HG03108 (cell line): ENCODE measurements around the gene CATSPER4.
"Not testable (repeated sequence)": the region's sequence is repeated elsewhere in the genome, so short reads cannot be mapped to it uniquely, and the experiment has no call there.

Source experiments
- ATAC-seq: cut with Tn5 transposase; IDR thresholded peaks from one replicate; pipeline ENCODE4 v1.9.1; 2021; ENCODE audit warnings: moderate library complexity; ENCODE audit not compliant: unreplicated experiment

The CATSPER4 gene

GRCh38 chr1:26189331-26189730 lies 1.1 kb upstream of the CATSPER4 start:
- no peak for ATAC-seq

DNA sequence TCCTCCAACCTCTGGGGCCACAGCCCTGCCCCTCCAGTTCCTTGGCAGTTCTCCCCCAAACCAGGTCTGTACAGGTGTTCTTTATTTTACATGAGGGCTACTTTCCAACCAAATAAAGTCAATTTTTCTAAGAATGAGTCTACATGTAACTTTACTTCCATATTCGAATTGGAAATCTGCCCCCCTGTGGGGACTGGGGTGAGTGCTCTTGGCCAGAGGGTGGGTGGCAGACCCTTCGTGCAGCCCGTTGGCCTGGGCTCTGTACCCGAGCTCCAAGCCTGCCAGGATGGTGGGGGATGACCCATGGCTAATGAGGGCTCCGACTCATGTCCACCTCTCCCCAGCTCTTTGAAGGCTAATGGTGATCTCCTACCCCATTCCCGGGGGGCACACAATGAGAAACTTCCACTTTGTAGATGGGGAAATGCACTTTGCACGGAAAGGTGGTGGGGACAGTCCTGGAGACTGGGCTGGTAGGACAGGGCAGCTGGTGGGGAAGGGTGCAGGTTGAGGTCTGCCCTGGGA lies 589 bp upstream of the CATSPER4 start:
- ATAC-seq, result no peak

- no peak for ATAC-seq
Observed at GRCh38 chr1:26191739-26192138, 1.3 kb downstream of the CATSPER4 start.

GRCh38 chr1:26195805-26196204 lies 5.4 kb downstream of the CATSPER4 start:
- no peak for ATAC-seq

GRCh38 chr1:26197301-26197700 lies 6.9 kb downstream of the CATSPER4 start:
- ATAC-seq, result no peak

GRCh38 chr1:26197813-26198212 lies 7.4 kb downstream of the CATSPER4 start:
- no peak for ATAC-seq

DNA sequence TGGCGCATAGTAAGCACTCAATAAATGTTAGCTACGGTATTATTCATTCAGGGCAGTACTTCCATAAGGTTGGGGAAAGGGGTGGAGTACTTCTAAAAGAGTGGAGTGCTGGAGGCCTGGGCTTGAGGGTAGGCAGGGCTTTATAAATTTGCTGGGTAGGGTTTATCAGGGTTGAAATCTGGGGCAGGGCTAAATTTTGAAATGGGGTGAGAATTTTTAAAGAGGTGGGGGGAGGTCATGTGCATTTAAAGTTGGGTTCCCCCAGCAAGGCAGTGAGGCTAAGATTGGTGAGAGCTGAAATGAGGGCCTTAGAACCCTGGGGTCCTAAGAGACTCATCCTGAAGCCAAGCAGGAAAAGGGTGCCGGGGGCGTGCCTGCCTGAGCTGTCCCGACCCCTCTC lies 10.0 kb downstream of the CATSPER4 start:
- ATAC-seq, result no peak

- ATAC-seq, result no peak
Observed at GRCh38 chr1:26203642-26204318, 13.4 kb downstream of the CATSPER4 start.

GRCh38 chr1:26210147-26210870 lies 19.9 kb downstream of the CATSPER4 start:
- no peak for ATAC-seq

- no peak for ATAC-seq
Observed at GRCh38 chr1:26212726-26213125, 22.3 kb downstream of the CATSPER4 start.

GRCh38 chr1:26213335-26213905 lies 23.0 kb downstream of the CATSPER4 start:
- no peak for ATAC-seq

GRCh38 chr1:26215246-26215645 lies 24.8 kb downstream of the CATSPER4 start:
- no peak for ATAC-seq

DNA sequence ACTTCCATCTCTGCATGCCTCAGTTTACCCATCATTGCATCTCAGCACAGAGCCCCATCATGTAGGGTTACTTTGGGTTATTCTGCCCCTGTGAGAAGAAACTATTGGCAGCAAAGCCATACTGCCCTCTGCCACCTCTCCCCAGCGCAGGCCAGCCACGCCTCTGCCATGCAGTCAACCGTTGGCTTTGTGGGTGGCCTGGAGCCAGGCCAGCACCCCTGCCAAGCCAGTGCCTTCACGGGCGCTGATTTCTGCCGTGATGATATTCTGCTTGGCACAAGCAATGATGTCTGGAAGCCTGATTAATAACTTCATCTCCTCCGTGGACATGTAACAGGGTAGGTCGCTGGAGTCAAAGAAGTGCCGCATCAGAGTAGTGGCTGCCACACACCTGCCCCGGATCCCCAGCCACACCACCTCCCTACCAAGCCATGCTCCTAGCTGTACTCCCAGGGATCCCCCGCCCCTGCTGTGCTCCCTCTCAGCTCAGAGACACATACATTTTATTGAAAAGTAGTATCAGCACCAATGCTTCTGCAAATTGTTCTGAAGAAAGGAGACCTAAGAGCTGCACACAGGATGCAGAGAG lies 28.6 kb downstream of the CATSPER4 start:
- ATAC-seq, result no peak

GRCh38 chr1:26220199-26220912 lies 30.0 kb downstream of the CATSPER4 start:
- ATAC-seq, result no peak

- no peak for ATAC-seq
Observed at GRCh38 chr1:26221094-26221493, 30.7 kb downstream of the CATSPER4 start.

- ATAC-seq, result no peak
Observed at GRCh38 chr1:26224606-26225005, 34.2 kb downstream of the CATSPER4 start.

DNA sequence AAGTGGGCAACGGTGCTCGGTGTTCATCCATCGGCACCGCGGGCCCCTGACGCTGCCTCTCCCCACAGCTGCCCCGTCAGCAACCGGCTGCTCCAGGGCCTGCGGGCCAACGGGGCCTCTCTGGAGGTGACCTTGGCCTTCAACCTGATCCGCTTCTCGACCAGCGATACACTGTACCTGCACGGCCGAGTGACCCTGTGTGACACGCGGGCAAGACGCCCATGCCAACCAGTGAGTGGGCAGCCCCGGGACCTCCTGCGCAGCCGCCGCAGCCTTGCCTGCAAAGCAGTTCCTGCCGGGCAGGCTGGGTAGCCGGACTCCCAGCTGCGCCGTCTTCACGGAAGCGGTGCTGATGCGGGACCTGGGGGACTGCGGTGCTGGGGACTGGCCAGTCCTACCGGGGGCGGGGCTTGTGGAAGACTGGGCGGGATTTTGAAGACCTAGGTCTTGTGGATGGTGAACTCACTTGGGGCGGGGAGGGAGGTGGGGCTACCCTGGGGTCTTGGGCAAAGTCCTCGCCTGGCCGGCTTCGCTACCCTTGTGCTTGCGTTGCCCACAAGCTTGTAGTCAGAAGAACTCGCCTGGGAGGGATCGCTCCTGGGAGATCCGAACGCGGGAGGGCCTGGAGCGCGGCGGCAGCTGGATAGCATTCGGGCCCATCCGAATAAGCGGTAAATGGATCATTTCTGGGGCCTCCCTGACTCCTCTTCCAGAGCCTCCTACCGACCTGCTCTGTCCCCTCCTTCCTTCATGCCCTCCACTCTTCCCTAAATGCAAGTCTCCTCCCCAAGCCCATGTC lies 34.8 kb downstream of the CATSPER4 start:
- no peak for ATAC-seq

- not testable (repeated sequence) for ATAC-seq
Observed at GRCh38 chr1:26230682-26231081, 40.3 kb downstream of the CATSPER4 start.

DNA sequence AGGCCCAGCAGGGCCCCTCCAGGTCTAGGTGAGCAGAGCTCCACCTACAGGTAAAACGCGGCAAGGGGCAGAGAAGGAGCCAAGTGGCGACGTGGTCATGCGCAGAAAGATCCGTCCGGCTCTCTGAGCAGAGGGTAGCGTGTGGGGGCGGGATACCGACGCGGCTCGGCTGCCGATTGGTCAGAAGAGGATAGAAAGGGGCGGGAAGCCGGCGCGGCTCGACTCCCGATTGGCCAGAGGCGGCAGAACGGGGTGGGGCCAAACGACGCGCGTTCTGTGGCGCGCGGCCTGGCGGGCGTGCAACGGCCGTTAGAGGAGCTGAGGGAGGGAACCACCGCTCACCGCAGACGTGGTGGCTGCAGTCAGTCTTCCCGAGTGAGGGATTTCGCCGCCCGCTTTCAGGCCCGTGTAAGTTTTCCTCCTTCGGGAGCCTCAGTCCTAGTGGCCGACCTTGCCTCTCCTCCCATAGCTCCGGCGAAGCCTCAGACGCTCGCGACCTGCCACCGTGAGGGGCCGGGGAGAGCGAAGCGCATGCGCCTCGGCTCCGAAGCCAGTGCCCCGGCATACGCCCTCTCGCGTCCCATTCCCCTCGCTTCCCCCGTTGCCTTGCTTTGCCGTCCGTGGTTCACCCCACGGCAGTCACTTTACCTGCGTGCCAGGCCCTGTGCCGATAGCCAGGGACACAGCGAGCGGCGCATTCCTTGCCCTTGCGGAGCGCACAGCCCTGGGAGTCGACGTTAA lies 43.7 kb downstream of the CATSPER4 start, which contains the start of gene CEP85:
CEP85 (plus strand) TSS at position 298 of the 741 bp plus-strand sequence. CDS start 5,584 bp downstream, outside the sequence.
- peak; percentile 83 for ATAC-seq
